ENCODE data around the gene TSPEAR. TPM values are rescaled to one million over a fixed set of nuclear protein-coding genes. Genes with fewer than 3 reads are reported as not detected.

Gene TSPEAR
- total and polyA plus RNA-seq, 8 donors: 0.05 to 0.29 (median 0.12) TPM; not detected in 4

DNA sequence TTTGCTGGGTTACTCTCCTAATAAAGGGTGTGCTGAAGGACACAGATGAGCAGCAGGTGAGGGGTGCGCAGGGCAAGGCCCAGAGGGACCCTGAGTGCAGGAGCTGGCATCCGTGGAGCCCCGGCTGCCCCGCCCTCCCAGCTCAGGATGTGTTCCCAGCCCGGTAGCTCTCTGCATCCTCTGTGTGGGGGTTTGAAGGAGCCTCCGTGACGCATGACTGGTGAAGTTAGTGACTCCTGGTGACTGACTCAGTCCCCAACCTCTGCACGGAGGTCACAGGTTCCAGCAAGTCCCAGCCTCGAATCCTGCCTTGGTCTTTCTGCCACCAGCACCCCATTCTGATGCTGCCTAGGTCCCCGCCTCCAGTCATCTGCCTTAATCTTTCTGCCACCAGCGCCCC, 21.6 kb upstream of the TSPEAR start:
- Histone ChIP-seq H3K27ac (no peak overlapping the region), H3K4me3 (no peak overlapping the region), H3K27me3 (peaks cover 0 to 35% (median 3%) of the 10 kb centered on the region in 3 donors), H3K36me3 (no peaks in the 10 kb centered on the region), H3K4me1 (no peaks in the 10 kb centered on the region), H3K9me3 (peaks cover 0 to 21% (median 17%) of the 10 kb centered on the region in 4 donors)
- intact Hi-C loops (cut with DNase I; ENCODE audit: low total_unique reads): no loop called here
- no peak for TF ChIP-seq POLR2A (IDR thresholded peaks at IDR 0.05)
- no peak for TF ChIP-seq POLR2AphosphoS5 (IDR thresholded peaks at IDR 0.05)
- TF ChIP-seq, protein P1, sequence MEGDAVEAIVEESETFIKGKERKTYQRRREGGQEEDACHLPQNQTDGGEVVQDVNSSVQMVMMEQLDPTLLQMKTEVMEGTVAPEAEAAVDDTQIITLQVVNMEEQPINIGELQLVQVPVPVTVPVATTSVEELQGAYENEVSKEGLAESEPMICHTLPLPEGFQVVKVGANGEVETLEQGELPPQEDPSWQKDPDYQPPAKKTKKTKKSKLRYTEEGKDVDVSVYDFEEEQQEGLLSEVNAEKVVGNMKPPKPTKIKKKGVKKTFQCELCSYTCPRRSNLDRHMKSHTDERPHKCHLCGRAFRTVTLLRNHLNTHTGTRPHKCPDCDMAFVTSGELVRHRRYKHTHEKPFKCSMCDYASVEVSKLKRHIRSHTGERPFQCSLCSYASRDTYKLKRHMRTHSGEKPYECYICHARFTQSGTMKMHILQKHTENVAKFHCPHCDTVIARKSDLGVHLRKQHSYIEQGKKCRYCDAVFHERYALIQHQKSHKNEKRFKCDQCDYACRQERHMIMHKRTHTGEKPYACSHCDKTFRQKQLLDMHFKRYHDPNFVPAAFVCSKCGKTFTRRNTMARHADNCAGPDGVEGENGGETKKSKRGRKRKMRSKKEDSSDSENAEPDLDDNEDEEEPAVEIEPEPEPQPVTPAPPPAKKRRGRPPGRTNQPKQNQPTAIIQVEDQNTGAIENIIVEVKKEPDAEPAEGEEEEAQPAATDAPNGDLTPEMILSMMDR (IDR thresholded peaks at IDR 0.05): no peak
- TF ChIP-seq EP300 (IDR thresholded peaks at IDR 0.05): no peak
- 74 to 88% (median 81%) methylated on average over 8 to 11 of the region's 11 CpGs for WGBS, 5 donors
- DNase-seq: no peak

DNA sequence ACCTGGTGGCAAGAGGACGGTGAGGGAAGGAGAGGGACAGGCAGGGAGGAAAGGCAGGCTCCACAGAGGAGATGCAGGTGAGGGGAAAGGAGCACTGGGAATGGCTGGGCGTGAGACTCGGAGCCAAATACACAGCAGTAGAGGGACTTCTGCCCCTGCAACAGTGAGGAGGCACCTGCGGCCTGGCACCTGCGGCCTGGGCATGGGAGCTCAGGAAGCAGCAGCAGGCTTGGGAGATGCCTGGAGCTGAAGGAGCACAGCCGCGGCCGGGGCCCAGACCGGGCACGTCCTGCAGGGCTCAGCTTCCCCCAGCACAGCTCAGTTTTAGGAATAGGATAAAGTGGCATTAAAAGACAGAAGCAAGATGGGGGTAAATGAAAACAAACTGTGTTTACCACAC, 20.9 kb upstream of the TSPEAR start:
- intact Hi-C loops (cut with DNase I; ENCODE audit: low total_unique reads): no loop called here
- WGBS, 5 donors: 88 to 95% (median 92%) methylated on average over 10 of the region's 10 CpGs
- no peak for TF ChIP-seq POLR2AphosphoS5 (IDR thresholded peaks at IDR 0.05)
- no peak for TF ChIP-seq EP300 (IDR thresholded peaks at IDR 0.05)
- TF ChIP-seq POLR2A (IDR thresholded peaks at IDR 0.05): no peak
- TF ChIP-seq, protein P1 (IDR thresholded peaks at IDR 0.05): no peak

DNA sequence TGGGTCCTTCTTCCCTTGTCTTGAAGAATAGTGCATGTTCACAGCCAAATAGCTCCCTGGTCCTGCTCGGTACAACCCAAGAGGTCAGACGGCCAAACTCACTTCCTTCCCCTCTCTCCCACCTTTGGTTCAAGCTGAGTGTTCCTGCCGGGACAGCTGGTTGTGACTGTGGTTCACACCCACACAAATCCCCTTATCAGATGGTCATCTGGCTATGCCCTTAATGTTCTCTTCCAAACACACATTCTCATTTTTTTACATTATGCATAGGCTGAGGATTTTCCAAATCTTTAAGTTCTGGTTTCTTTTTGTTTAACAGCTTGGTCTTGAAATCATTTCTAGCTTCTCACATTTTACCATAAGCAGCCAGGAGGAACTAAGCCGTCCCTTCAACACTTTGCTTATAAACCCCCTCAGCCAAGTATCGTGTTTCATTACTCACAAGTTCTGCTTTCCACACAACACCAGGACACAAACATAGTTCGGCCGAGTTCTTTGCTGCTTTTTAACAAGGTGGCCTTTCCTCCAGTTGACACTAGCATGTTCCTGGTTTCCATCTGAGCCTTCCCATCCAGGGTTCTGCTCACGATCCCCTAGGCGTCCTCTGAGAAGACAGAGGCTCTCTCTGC, 19.7 kb upstream of the TSPEAR start:
- peaks cover 0 to 54% (median 10%) of the 10 kb centered on the region in 3 donors for H3K27me3 ChIP-seq
- intact Hi-C loops (cut with DNase I; ENCODE audit: low total_unique reads): no loop called here
- H3K4me1 ChIP-seq: no peaks in the 10 kb centered on the region
- TF ChIP-seq, protein P1 (IDR thresholded peaks at IDR 0.05): no peak
- no peak for TF ChIP-seq EP300 (IDR thresholded peaks at IDR 0.05)
- TF ChIP-seq POLR2AphosphoS5 (IDR thresholded peaks at IDR 0.05): no peak
- no peak for TF ChIP-seq POLR2A (IDR thresholded peaks at IDR 0.05)
- 60 to 72% (median 66%) methylated on average over 9 of the region's 9 CpGs for WGBS, 5 donors
- H3K36me3 ChIP-seq: no peaks in the 10 kb centered on the region
- DNase-seq: no peak
- H3K9me3 ChIP-seq: peaks cover 0 to 2% (median 0%) of the 10 kb centered on the region in 4 donors
- no peak overlapping the region for H3K4me3 ChIP-seq
- H3K27ac ChIP-seq: no peak overlapping the region

More for the DNA sequence above, 20.9 kb upstream of the TSPEAR start:
- Histone ChIP-seq H3K4me1 (no peaks in the 10 kb centered on the region), H3K27me3 (peaks cover 0 to 42% (median 10%) of the 10 kb centered on the region in 3 donors), H3K36me3 (no peaks in the 10 kb centered on the region), H3K27ac (no peak overlapping the region), H3K4me3 (no peak overlapping the region), H3K9me3 (peaks cover 0 to 14% (median 10%) of the 10 kb centered on the region in 4 donors)
- no peak for DNase-seq

DNA sequence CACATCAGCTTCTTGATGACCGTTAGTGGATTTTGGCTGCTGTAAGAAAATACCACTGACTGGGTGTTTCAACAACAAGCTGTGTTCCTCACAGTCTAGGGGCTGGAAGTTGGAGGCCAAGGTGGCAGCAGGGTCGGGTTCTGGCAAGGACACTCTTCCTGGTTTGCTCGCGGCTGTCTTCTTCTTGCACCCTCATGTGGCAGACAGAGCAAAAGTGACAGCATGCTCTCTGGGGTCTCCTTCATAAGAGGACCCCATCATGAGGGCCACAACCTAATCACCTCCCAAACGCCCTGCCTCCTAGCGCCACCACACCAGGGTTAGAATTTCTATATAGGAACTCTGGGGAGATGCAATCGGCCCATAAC, 18.6 kb upstream of the TSPEAR start:
- Histone ChIP-seq H3K4me3 (no peak overlapping the region), H3K9me3 (no peaks in the 10 kb centered on the region), H3K27me3 (peaks cover 0 to 63% (median 10%) of the 10 kb centered on the region in 3 donors), H3K36me3 (no peaks in the 10 kb centered on the region), H3K4me1 (no peaks in the 10 kb centered on the region), H3K27ac (no peak overlapping the region)
- intact Hi-C loops (cut with DNase I; ENCODE audit: low total_unique reads): no loop called here
- 87 to 93% (median 88%) methylated on average over 5 to 7 of the region's 7 CpGs for WGBS, 5 donors
- no peak for DNase-seq
- TF ChIP-seq, protein P1 (IDR thresholded peaks at IDR 0.05): no peak
- no peak for TF ChIP-seq POLR2AphosphoS5 (IDR thresholded peaks at IDR 0.05)
